Gastroesophageal sphincter (tissue), 4 donors: Measurements from ENCODE around the gene EFHD2. TPM values are rescaled to one million over a fixed set of nuclear protein-coding genes. Genes with fewer than 3 reads are reported as not detected.

Experiments
- ATAC-seq: fragments of 150-250 bp; one replicate; pipeline ENCODE4 v1.9.1; 2016; ENCODE audit warnings: mild to moderate bottlenecking, moderate library complexity
- H3K27ac ChIP-seq, 4 donors: fragments of 200-600 bp; sonication (generic) in 3 of 4; 1 replicate in 3 of 4; 2 replicates in 1 of 4; pipeline ENCODE4 v1.5.1; 2016 to 2019
- H3K27me3 ChIP-seq: fragments of 200-600 bp; sonication (generic); one replicate; pipeline ENCODE4 v1.5.1; 2019
- H3K36me3 ChIP-seq, 2 donors: fragments of 200-600 bp; sonication (generic); one replicate each; pipeline ENCODE4 v1.5.1; 2019; ENCODE audit warnings: control low read depth in 1 of 2
- H3K4me1 ChIP-seq, 3 donors: fragments of 200-600 bp; sonication (generic); 1 replicate in 2 of 3; 2 replicates in 1 of 3; pipeline ENCODE4 v1.5.1; 2016 to 2019; ENCODE audit warnings: control low read depth in 2 of 3
- H3K4me3 ChIP-seq, 2 donors: fragments of 200-600 bp; sonication (generic); one replicate each; pipeline ENCODE4 v1.5.1; 2019; ENCODE audit warnings: mild to moderate bottlenecking in 1 of 2, moderate library complexity in 1 of 2
- H3K9me3 ChIP-seq, 3 donors: fragments of 200-600 bp; sonication (generic); one replicate each; pipeline ENCODE4 v1.5.1; 2017 to 2019; ENCODE audit warnings: control low read depth in 2 of 3
- EP300 ChIP-seq: sonication (generic); formaldehyde crosslinking; IDR thresholded peaks from one replicate; pipeline ENCODE4 v1.6.1; 2017; ENCODE audit warnings: antibody characterized with exemption, mild to moderate bottlenecking
- POLR2A ChIP-seq, 2 donors: fragments of 450-650 bp; IDR thresholded peaks; one replicate each; pipeline ENCODE4 v1.6.1; 2017; ENCODE audit warnings: antibody characterized with exemption in 2 of 2, mild to moderate bottlenecking in 2 of 2, moderate library complexity in 1 of 2
- POLR2AphosphoS5 ChIP-seq: sonication (generic); formaldehyde crosslinking; IDR thresholded peaks from one replicate; pipeline ENCODE4 v1.6.1; 2017; ENCODE audit warnings: antibody characterized with exemption
- WGBS, 2 donors: methylation state at CpG; one replicate each; pipeline ENCODE4 v1.1.5; 2018; ENCODE audit warnings: low coverage in 1 of 2; 5-methylcytosine and 5-hydroxymethylcytosine counted together
- total RNA-seq, 4 donors: library from RNA; depleted of rRNA; stranded (reverse); fragments of >200 nt; gene quantifications; one replicate each; pipeline ENCODE4 v1.1.0, GENCODE V29; 2016
- TF ChIP-seq, protein P1 (sequence below), 4 experiments: fragments of 200-600 bp in 2 of 4; fragments of 450-650 bp in 2 of 4; sonication (generic) in 1 of 4; IDR thresholded peaks; one replicate each; pipeline ENCODE4 v1.5.1; 2017 to 2019; ENCODE audit warnings: antibody characterized with exemption in 4 of 4, mild to moderate bottlenecking in 2 of 4, moderate library complexity in 2 of 4

Gene EFHD2
- total RNA-seq, 4 donors from 2014 or later = 26.3 to 60.7 (median 53.7) TPM

DNA sequence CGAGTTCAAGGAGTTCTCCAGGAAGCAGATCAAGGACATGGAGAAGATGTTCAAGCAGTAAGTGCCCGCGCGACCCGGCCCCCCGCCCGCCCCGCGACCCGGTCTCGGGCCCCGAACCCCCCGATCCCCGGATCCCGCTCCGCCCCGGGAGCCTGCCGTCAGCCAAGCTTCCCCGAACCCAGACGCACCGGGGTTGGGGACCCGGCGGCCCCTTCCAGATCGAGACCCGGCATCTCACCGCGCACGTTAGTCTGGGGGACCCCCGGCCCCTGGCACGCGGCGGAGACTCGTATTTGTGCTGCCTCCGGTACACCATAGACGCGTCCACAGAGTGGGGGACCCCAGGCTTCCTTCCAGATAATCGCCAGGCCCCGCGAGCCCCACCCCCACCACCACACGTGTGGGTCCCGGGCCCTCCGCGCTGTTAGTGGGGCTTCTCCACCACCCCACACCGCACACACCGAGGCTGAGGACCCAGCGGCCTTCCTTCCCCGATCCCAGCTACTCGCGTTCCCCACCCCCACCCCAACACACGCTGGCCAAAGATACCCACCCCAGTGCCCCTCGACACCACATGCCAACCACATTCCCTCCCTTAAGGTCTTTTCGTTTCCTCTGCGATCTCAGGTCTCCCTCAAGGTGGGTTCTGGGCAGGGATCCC, 665 bp downstream of the EFHD2 start:
- TF ChIP-seq, protein P1, sequence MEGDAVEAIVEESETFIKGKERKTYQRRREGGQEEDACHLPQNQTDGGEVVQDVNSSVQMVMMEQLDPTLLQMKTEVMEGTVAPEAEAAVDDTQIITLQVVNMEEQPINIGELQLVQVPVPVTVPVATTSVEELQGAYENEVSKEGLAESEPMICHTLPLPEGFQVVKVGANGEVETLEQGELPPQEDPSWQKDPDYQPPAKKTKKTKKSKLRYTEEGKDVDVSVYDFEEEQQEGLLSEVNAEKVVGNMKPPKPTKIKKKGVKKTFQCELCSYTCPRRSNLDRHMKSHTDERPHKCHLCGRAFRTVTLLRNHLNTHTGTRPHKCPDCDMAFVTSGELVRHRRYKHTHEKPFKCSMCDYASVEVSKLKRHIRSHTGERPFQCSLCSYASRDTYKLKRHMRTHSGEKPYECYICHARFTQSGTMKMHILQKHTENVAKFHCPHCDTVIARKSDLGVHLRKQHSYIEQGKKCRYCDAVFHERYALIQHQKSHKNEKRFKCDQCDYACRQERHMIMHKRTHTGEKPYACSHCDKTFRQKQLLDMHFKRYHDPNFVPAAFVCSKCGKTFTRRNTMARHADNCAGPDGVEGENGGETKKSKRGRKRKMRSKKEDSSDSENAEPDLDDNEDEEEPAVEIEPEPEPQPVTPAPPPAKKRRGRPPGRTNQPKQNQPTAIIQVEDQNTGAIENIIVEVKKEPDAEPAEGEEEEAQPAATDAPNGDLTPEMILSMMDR (IDR thresholded peaks at IDR 0.05) = no peak
- TF ChIP-seq POLR2A (IDR thresholded peaks at IDR 0.05) (no peak), EP300 (no peak)
- no peaks in the 10 kb centered on the region for H3K27me3 ChIP-seq
- 7% methylated on average over 6 of the region's 53 CpGs; no CpG with 5 or more reads in 1 of the 2 donors for WGBS, 2 donors
- peak overlapping the region in 3 of 4 donors; percentile 81 to 89 (median 82) for H3K27ac ChIP-seq
- peaks cover 0 to 6% of the 10 kb centered on the region in 2 donors for H3K36me3 ChIP-seq
- peaks cover 0 to 82% (median 41%) of the 10 kb centered on the region in 3 donors for H3K4me1 ChIP-seq
- no peaks in the 10 kb centered on the region for H3K9me3 ChIP-seq
- ATAC-seq = no peak
- peak overlapping the region; percentile 68 to 97 for H3K4me3 ChIP-seq

DNA sequence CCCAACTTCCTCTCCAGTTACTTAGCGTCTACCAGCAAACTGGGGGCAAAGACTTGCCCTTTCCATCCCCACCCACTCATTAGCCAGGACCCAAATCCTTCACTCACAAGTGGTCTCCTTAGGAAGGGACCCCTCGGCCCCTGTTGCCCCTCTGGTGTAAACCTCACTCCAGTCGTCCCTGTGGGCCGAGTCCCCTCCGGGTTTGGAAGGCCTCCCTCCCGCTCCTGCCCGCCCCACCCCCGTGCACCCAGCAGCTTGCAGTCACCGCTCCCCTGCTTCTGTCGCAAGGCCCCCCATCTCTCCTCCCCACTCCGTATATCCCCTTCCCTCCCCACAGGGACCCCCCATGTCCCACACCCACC, 1.2 kb downstream of the EFHD2 start:
- Histone ChIP-seq H3K27ac (peak overlapping the region in 3 of 4 donors; percentile 0 to 89 (median 81)), H3K4me3 (peak overlapping the region; percentile 68 to 97), H3K4me1 (peaks cover 0 to 87% (median 41%) of the 10 kb centered on the region in 3 donors), H3K9me3 (no peaks in the 10 kb centered on the region), H3K27me3 (no peaks in the 10 kb centered on the region), H3K36me3 (peaks cover 0 to 6% of the 10 kb centered on the region in 2 donors)
- WGBS, 2 donors = 16% methylated on average over 7 of the region's 11 CpGs; no CpG with 5 or more reads in 1 of the 2 donors
- ATAC-seq = no peak
- TF ChIP-seq, protein P1 (IDR thresholded peaks at IDR 0.05) = no peak
- TF ChIP-seq POLR2A (IDR thresholded peaks at IDR 0.05) (no peak), EP300 (no peak), POLR2AphosphoS5 (no peak)

DNA sequence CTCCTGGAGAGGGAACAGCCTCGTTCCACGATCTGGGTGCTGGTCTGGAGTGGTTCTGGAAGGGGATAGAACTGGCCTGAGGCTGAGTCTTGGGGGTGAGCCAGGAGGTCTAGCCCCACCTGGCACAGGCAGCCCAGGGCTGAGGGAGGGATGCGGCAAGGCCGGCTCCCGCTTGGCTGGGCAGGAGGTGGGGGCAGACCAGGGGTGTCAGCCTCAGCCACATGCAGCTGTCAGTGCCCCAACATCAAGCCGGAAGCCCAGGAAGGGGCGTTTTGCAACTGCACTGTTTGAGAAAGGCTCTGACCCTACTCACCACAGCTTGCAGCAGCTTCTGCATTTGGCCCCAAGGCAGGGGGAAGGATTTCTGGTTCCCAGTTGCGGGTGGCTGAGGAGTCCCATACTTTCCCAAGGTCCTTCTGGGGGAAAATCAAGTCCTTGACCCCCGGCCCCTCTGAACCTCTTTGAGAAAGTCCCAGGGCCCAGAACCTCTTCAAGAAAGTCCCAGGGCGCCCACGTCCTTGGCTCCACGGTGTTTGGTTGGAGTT, 2.0 kb downstream of the EFHD2 start:
- no peaks in the 10 kb centered on the region for H3K27me3 ChIP-seq
- TF ChIP-seq, protein P1 (IDR thresholded peaks at IDR 0.05) = no peak
- TF ChIP-seq EP300 (no peak), POLR2AphosphoS5 (no peak), POLR2A (IDR thresholded peaks at IDR 0.05) (no peak)
- H3K27ac ChIP-seq = peak overlapping the region in 3 of 4 donors; percentile 19 to 89 (median 81)
- H3K36me3 ChIP-seq = peaks cover 0 to 6% of the 10 kb centered on the region in 2 donors
- WGBS, 2 donors = no CpG with 5 or more reads among the region's 12 CpGs
- H3K4me3 ChIP-seq = peak overlapping the region in 1 of 2 donors; percentile 97
- no peak for ATAC-seq
- peaks cover 0 to 93% (median 46%) of the 10 kb centered on the region in 3 donors for H3K4me1 ChIP-seq
- H3K9me3 ChIP-seq = no peaks in the 10 kb centered on the region

DNA sequence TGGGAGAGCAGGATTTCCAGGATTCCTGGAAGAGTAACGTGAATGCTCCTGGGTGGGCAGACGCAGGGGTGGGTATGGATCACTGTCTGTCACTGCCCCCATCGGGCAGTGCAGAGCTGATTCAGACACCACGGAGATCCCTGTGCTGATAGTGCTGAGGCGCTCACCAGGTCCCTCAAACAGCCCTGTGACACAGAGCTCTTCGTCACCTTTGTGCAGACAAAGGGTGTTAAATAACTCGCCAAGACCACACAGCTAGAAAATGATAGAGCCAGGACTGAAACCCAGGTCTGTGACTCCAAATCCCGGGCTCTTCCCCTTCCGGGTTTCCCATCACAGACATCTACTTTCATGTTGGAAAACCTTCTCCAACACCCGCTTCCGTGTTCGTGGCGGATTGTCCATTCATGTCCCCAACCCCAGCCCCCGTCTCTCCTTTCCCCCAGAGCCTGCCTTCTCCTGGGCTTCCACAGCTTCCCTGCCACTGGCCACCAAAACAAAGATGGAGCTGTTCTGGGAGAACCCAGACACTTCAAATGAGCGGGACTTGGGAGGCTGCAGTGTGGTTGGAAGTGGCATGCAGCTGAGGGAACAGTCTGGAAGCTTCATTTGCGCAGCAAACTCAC, 2.6 kb downstream of the EFHD2 start:
- Histone ChIP-seq H3K27ac (peak overlapping the region in 3 of 4 donors; percentile 19 to 89 (median 81)), H3K4me3 (peak overlapping the region in 1 of 2 donors; percentile 97), H3K36me3 (peaks cover 0 to 6% of the 10 kb centered on the region in 2 donors), H3K9me3 (no peaks in the 10 kb centered on the region), H3K27me3 (no peaks in the 10 kb centered on the region), H3K4me1 (peaks cover 0 to 93% (median 45%) of the 10 kb centered on the region in 3 donors)
- TF ChIP-seq POLR2AphosphoS5 = no peak
- no peak for TF ChIP-seq EP300
- TF ChIP-seq POLR2A (IDR thresholded peaks at IDR 0.05) = no peak
- TF ChIP-seq, protein P1 (IDR thresholded peaks at IDR 0.05) = no peak
- ATAC-seq = no peak
- WGBS, 2 donors = 83 to 92% methylated on average over 2 to 11 of the region's 16 CpGs
